ENCODE data around the gene SPON1. TPM values are rescaled to one million over a fixed set of nuclear protein-coding genes. Genes with fewer than 3 reads are reported as not detected.
"Not testable (repeated sequence)": the region's sequence is repeated elsewhere in the genome, so short reads cannot be mapped to it uniquely, and the experiment has no call there.

SPON1 gene
- total and polyA plus RNA-seq, 2 of the 8 experiments (the other 6 are each of a cell fraction or from before 2014, with no cell fraction given): 1.5 to 5.4 TPM

- H3K23me2 ChIP-seq (ENCODE audit: low read depth, low read length); H4K8ac ChIP-seq (ENCODE audit: extremely low read depth, insufficient read depth, low read length); H3K4me1 ChIP-seq (replicated peaks in 1 of 4; ENCODE audit: control insufficient read depth in 3 of 4, insufficient read depth in 4 of 4, low read length in 3 of 4); H2BK15ac ChIP-seq (ENCODE audit: low read length); CTCF ChIA-PET (ENCODE audit: partially characterized antibody); H3K4me2 ChIP-seq (ENCODE audit: insufficient read depth in 1 of 2, low read depth in 2 of 2, low read length in 2 of 2); H3K36me3 ChIP-seq (ENCODE audit: control insufficient read depth in 2 of 4, insufficient read depth in 4 of 4, low read length in 3 of 4); H2BK5ac ChIP-seq (ENCODE audit: low read depth, low read length); H3K4me3 ChIP-seq (ENCODE audit: extremely low read depth in 1 of 4, insufficient read depth in 2 of 4, low read depth in 3 of 4, low read length in 4 of 4); H3K79me2 ChIP-seq (ENCODE audit: control insufficient read depth in 1 of 2, insufficient read depth in 2 of 2, low read length in 2 of 2); H4K20me1 ChIP-seq (replicated peaks in 1 of 2; ENCODE audit: control insufficient read depth in 1 of 2, insufficient read depth in 2 of 2, low read length in 2 of 2); H2BK12ac ChIP-seq (ENCODE audit: low read depth, low read length); H2BK120ac ChIP-seq (replicated peaks; ENCODE audit: low read depth, low read length); H3K23ac ChIP-seq (ENCODE audit: insufficient read length); H3K14ac ChIP-seq (ENCODE audit: insufficient read length); DNase-seq (ENCODE audit: low read depth in 1 of 2, low spot score in 2 of 2); FAIRE-seq; H3K18ac ChIP-seq (ENCODE audit: extremely low read depth, low read length); H3K4ac ChIP-seq (replicated peaks; ENCODE audit: insufficient read length, low read depth, low read length); POLR2A ChIA-PET (ENCODE audit: partially characterized antibody); H3K56ac ChIP-seq (replicated peaks; ENCODE audit: insufficient read length, low read depth, low read length); H2BK20ac ChIP-seq (ENCODE audit: low read length); H4K91ac ChIP-seq (replicated peaks; ENCODE audit: insufficient read length, low read length); H2AFZ ChIP-seq (ENCODE audit: low read length); H3K9ac ChIP-seq (replicated peaks in 1 of 4; ENCODE audit: extremely low read depth in 1 of 4, low read depth in 3 of 4, low read length in 3 of 4); H3K27me3 ChIP-seq (replicated peaks in 1 of 4; ENCODE audit: control insufficient read depth in 3 of 4, extremely low read depth in 1 of 4, insufficient read depth in 3 of 4, low read length in 3 of 4); H4K5ac ChIP-seq (ENCODE audit: insufficient read length, low read depth, low read length); H3K79me1 ChIP-seq (ENCODE audit: low read depth, low read length); H2AK5ac ChIP-seq (ENCODE audit: low read depth, low read length); H3K27ac ChIP-seq (ENCODE audit: low read depth, low read length): not testable (repeated sequence)
- 77% methylated on average over 3 of the region's 4 CpGs; no CpG with 5 or more reads in 1 of the 2 experiments for WGBS, 2 experiments (ENCODE audit: extremely low coverage in 1 of 2, insufficient coverage in 1 of 2, insufficient read length in 1 of 2, insufficient replicate concordance in 2 of 2, low coverage in 1 of 2, low lambda C conversion rate in 2 of 2, missing lambda C conversion rate in 1 of 2)
- H3K9me3 ChIP-seq (ENCODE audit: insufficient read depth in 2 of 2, low read depth in 1 of 2, low read length in 1 of 2): peaks cover 8 to 12% of the 10 kb centered on the region in 2 experiments; a peak in 2 of 4 replicates
These were observed 25.4 kb upstream of the SPON1 start for GRCh38 chr11:13937154-13937553.

GRCh38 chr11:13938829-13939228 lies 23.7 kb upstream of the SPON1 start:
- H2BK12ac ChIP-seq (ENCODE audit: low read depth, low read length); H2BK5ac ChIP-seq (ENCODE audit: low read depth, low read length); H2BK120ac ChIP-seq (replicated peaks; ENCODE audit: low read depth, low read length); H3K4me1 ChIP-seq (replicated peaks in 1 of 4; ENCODE audit: control insufficient read depth in 3 of 4, insufficient read depth in 4 of 4, low read length in 3 of 4); H3K36me3 ChIP-seq (ENCODE audit: control insufficient read depth in 2 of 4, insufficient read depth in 4 of 4, low read length in 3 of 4); H3K14ac ChIP-seq (ENCODE audit: insufficient read length); H3K4ac ChIP-seq (replicated peaks; ENCODE audit: insufficient read length, low read depth, low read length); POLR2A ChIA-PET (ENCODE audit: partially characterized antibody); H3K79me1 ChIP-seq (ENCODE audit: low read depth, low read length); DNase-seq (ENCODE audit: low read depth in 1 of 2, low spot score in 2 of 2); FAIRE-seq; H3K56ac ChIP-seq (replicated peaks; ENCODE audit: insufficient read length, low read depth, low read length); H3K9ac ChIP-seq (replicated peaks in 1 of 4; ENCODE audit: extremely low read depth in 1 of 4, low read depth in 3 of 4, low read length in 3 of 4); H3K79me2 ChIP-seq (ENCODE audit: control insufficient read depth in 1 of 2, insufficient read depth in 2 of 2, low read length in 2 of 2); H2AFZ ChIP-seq (ENCODE audit: low read length); H4K20me1 ChIP-seq (replicated peaks in 1 of 2; ENCODE audit: control insufficient read depth in 1 of 2, insufficient read depth in 2 of 2, low read length in 2 of 2); H3K23ac ChIP-seq (ENCODE audit: insufficient read length); H4K8ac ChIP-seq (ENCODE audit: extremely low read depth, insufficient read depth, low read length); H2AK5ac ChIP-seq (ENCODE audit: low read depth, low read length); H3K4me2 ChIP-seq (ENCODE audit: insufficient read depth in 1 of 2, low read depth in 2 of 2, low read length in 2 of 2); H3K23me2 ChIP-seq (ENCODE audit: low read depth, low read length); H3K27me3 ChIP-seq (replicated peaks in 1 of 4; ENCODE audit: control insufficient read depth in 3 of 4, extremely low read depth in 1 of 4, insufficient read depth in 3 of 4, low read length in 3 of 4); H2BK15ac ChIP-seq (ENCODE audit: low read length); H4K5ac ChIP-seq (ENCODE audit: insufficient read length, low read depth, low read length); H3K27ac ChIP-seq (ENCODE audit: low read depth, low read length); H4K91ac ChIP-seq (replicated peaks; ENCODE audit: insufficient read length, low read length); H3K4me3 ChIP-seq (ENCODE audit: extremely low read depth in 1 of 4, insufficient read depth in 2 of 4, low read depth in 3 of 4, low read length in 4 of 4); H3K18ac ChIP-seq (ENCODE audit: extremely low read depth, low read length); H2BK20ac ChIP-seq (ENCODE audit: low read length): not testable (repeated sequence)
- CTCF ChIA-PET (ENCODE audit: partially characterized antibody): interaction anchor here (1.6 to 6.1 kb wide), 2 partner anchors 15 to 65 kb away, joined by 4 to 51 read pairs; no protein-coding TSS in a partner anchor
- 98% methylated on average over 9 of the region's 10 CpGs; no CpG with 5 or more reads in 1 of the 2 experiments for WGBS, 2 experiments (ENCODE audit: extremely low coverage in 1 of 2, insufficient coverage in 1 of 2, insufficient read length in 1 of 2, insufficient replicate concordance in 2 of 2, low coverage in 1 of 2, low lambda C conversion rate in 2 of 2, missing lambda C conversion rate in 1 of 2)
- peaks cover 8 to 12% of the 10 kb centered on the region in 2 experiments; a peak in 2 of 4 replicates for H3K9me3 ChIP-seq (ENCODE audit: insufficient read depth in 2 of 2, low read depth in 1 of 2, low read length in 1 of 2)
